GM19467 (cell line): ENCODE measurements around the gene ANXA1.

ENCODE experiments used
- ATAC-seq: cut with Tn5 transposase; IDR thresholded peaks from one replicate; pipeline ENCODE4 v1.9.1; 2021; ENCODE audit warnings: mild to moderate bottlenecking, moderate library complexity; ENCODE audit not compliant: unreplicated experiment

Gene ANXA1

GRCh38 chr9:73206851-73207250 lies 55.2 kb downstream of the ANXA1 start:
- no peak for ATAC-seq

- ATAC-seq: no peak
Observed at GRCh38 chr9:73210886-73211666, 59.4 kb downstream of the ANXA1 start.

- no peak for ATAC-seq
Observed at GRCh38 chr9:73213300-73213699, 61.6 kb downstream of the ANXA1 start.

DNA sequence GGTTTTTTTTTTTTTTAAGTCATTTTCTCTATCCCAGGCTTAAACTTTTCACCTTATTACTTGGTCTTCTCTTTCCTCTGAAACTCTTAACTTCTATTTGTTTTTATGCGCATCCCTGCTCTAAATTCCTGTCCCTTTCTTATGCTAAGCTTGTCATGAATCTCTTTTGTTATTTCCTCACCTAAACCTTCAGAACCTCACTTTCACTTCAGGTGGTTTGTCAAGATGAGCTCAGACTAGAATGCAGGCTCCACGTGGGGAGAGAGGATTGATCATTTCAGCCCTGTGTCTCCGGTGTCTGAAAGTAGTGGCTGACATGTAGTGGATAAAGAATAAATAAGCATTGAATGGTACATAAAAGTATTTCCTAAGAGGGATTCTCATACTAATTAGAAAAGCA lies 63.6 kb downstream of the ANXA1 start:
- no peak for ATAC-seq

- ATAC-seq: no peak
Observed at GRCh38 chr9:73216100-73216499, 64.4 kb downstream of the ANXA1 start.
